ENCODE results near the gene SLC9A9.

The SLC9A9 gene

DNA sequence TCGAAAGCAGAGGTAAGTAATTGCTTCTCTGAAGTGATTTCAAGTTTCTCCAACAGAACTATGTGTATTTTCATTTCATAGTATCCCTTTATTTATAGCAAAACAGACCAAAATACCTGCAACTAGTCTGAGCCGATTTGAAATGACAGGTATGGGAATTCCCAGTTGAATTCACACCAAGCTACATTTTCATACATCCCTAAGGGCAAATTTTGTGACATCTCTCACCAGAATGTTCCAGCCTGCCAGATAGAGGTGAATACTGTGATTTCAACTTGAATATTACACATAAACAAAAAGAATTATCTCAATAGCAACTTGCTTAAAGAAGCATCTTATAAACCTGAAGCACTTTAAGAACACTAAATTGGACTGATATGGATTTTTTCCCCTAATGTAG lies 235.7 kb downstream of the SLC9A9 start:
- Histone ChIP-seq H3K27me3 (replicated peaks in 2 of 5; ENCODE audit: control insufficient read depth in 4 of 5, insufficient read depth in 5 of 5, low read length in 4 of 5) (no peaks in the 10 kb centered on the region), H3K27ac (ENCODE audit: insufficient read depth in 1 of 2, low read depth in 1 of 2, low read length in 2 of 2, poor library complexity in 1 of 2, severe bottlenecking in 2 of 2) (no peak overlapping the region), H3K4me3 (ENCODE audit: control insufficient read depth in 1 of 7, extremely low read depth in 1 of 7, insufficient read depth in 4 of 7, low read depth in 2 of 7, low read length in 6 of 7) (no peak overlapping the region), H3K36me3 (ENCODE audit: control insufficient read depth in 4 of 4, insufficient read depth in 4 of 4, low read length in 3 of 4) (no peaks in the 10 kb centered on the region), H3K9me3 (ENCODE audit: control extremely low read depth in 1 of 5, control insufficient read depth in 4 of 5, insufficient read depth in 2 of 5, low read depth in 1 of 5, low read length in 4 of 5) (no peaks in the 10 kb centered on the region), H3K4me1 (ENCODE audit: control extremely low read depth in 1 of 4, control insufficient read depth in 4 of 4, insufficient read depth in 4 of 4, low read length in 3 of 4) (no peaks in the 10 kb centered on the region)
- DNase-seq: no peak
- ChIA-PET CTCF (no interaction called here), POLR2A (no interaction called here)
- WGBS (ENCODE audit: insufficient coverage): no CpG with 5 or more reads among the region's 2 CpGs

DNA sequence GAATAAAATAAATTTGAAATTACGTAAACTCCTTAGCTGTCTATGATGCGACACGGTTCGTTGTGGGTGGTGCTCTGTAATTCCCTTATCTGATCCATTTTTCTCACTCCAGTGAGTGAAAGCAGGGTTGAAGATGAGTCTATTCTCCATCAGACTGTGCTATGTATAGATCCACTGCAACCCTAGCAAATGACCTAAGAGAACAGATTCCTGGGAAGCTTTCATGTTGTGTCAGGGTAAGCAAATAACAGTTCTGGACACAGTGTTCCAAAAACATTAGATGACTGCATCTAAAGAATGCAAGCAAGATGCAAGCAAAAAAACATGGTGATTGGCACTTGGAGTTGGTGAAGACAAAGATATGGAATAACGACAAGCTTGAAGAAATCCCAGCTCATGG lies 239.3 kb downstream of the SLC9A9 start:
- Histone ChIP-seq H3K4me3 (ENCODE audit: control insufficient read depth in 1 of 7, extremely low read depth in 1 of 7, insufficient read depth in 4 of 7, low read depth in 2 of 7, low read length in 6 of 7) (no peak overlapping the region), H3K36me3 (ENCODE audit: control insufficient read depth in 4 of 4, insufficient read depth in 4 of 4, low read length in 3 of 4) (no peaks in the 10 kb centered on the region), H3K9me3 (ENCODE audit: control extremely low read depth in 1 of 5, control insufficient read depth in 4 of 5, insufficient read depth in 2 of 5, low read depth in 1 of 5, low read length in 4 of 5) (no peaks in the 10 kb centered on the region), H3K27me3 (replicated peaks in 2 of 5; ENCODE audit: control insufficient read depth in 4 of 5, insufficient read depth in 5 of 5, low read length in 4 of 5) (no peaks in the 10 kb centered on the region), H3K4me1 (ENCODE audit: control extremely low read depth in 1 of 4, control insufficient read depth in 4 of 4, insufficient read depth in 4 of 4, low read length in 3 of 4) (no peaks in the 10 kb centered on the region), H3K27ac (ENCODE audit: insufficient read depth in 1 of 2, low read depth in 1 of 2, low read length in 2 of 2, poor library complexity in 1 of 2, severe bottlenecking in 2 of 2) (no peak overlapping the region)
- ChIA-PET CTCF (interaction anchor here (0.9 to 1.5 kb wide), 2 partner anchors 12 to 25 kb away, joined by 3 to 4 read pairs; no protein-coding TSS in a partner anchor), POLR2A (no interaction called here)
- no peak for DNase-seq
- 100% methylated on average over 3 of the region's 5 CpGs for WGBS (ENCODE audit: insufficient coverage)

DNA sequence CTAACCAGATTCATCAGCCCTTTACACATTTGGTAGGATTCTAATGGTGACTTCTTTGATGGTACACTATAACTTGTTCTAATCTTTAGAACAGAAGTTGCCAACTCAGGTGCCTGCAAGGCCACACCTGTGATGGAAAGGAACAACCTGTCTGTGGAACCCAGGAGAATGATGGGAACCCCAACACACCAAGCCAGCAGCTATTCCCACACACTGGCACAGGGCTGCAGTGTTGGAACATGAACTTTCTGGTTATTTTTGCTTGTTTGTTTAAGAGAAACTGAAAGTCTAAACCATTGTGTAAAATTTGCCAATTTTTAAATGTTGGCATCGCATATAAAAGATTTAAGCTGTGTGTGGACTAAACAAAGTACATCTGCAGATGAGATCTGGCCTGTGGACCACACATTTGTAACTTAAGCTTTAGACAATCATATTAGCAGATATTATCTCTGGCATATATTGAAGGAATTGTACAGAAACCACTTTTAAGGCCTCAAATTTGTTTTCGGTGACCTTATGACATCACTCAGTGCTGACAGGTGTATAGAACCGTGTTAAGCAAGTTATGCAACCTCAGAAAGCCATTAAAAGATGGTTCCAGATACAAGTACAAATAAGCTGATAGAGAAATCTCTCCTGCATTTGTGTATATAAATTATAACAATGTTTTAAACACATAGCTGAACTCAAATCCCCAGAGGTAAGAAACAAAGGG lies 242.9 kb downstream of the SLC9A9 start:
- POLR2A ChIA-PET: no interaction called here
- Histone ChIP-seq H3K27ac (ENCODE audit: insufficient read depth in 1 of 2, low read depth in 1 of 2, low read length in 2 of 2, poor library complexity in 1 of 2, severe bottlenecking in 2 of 2) (no peak overlapping the region), H3K36me3 (ENCODE audit: control insufficient read depth in 4 of 4, insufficient read depth in 4 of 4, low read length in 3 of 4) (no peaks in the 10 kb centered on the region), H3K27me3 (replicated peaks in 2 of 5; ENCODE audit: control insufficient read depth in 4 of 5, insufficient read depth in 5 of 5, low read length in 4 of 5) (no peaks in the 10 kb centered on the region), H3K9me3 (ENCODE audit: control extremely low read depth in 1 of 5, control insufficient read depth in 4 of 5, insufficient read depth in 2 of 5, low read depth in 1 of 5, low read length in 4 of 5) (no peaks in the 10 kb centered on the region), H3K4me3 (ENCODE audit: control insufficient read depth in 1 of 7, extremely low read depth in 1 of 7, insufficient read depth in 4 of 7, low read depth in 2 of 7, low read length in 6 of 7) (no peak overlapping the region), H3K4me1 (ENCODE audit: control extremely low read depth in 1 of 4, control insufficient read depth in 4 of 4, insufficient read depth in 4 of 4, low read length in 3 of 4) (peaks cover 0 to 19% (median 18%) of the 10 kb centered on the region in 4 experiments)
- DNase-seq: no peak
- CTCF ChIA-PET: interaction anchor here (1.2 to 1.4 kb wide), 2 partner anchors 11 to 39 kb away, joined by 3 read pairs; no protein-coding TSS in a partner anchor
- WGBS (ENCODE audit: insufficient coverage): 100% methylated on average over 1 of the region's 3 CpGs

DNA sequence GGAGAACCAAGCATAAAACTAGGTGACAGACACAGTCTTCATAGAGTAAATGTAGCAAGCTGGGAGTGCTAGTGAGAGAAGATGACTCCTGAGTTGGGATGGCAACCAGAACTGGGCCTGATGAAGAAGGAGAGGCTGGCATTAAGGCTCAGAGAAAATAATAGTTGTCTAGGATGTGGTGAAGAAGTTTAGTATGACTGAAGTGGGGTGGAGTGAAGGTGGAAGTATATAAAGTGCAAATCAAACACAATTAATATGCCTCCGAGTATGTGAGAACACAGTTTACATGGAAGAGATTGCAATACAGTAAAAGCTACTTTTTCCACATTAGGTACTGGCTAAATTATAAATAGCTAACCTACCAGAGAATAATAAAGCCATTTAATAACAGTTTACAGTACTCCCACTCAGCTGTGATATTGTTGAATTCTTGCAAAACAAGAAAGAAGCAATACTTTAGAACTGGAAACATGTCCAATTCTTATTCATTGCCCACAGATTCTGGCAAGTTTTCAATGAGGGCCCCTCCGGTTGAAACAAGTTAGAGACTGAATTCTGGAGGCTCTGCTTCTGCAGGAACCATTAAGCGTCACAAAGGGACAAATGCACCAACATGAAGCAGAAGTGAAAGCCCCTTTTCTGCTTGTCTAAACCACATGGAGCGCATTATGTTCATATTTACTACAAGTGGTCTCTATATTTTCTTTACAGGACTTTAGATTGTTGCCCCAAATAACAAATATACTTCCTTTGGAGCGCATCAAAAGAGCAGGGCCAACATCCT lies 243.7 kb downstream of the SLC9A9 start:
- H3K27me3 ChIP-seq (replicated peaks in 2 of 5; ENCODE audit: control insufficient read depth in 4 of 5, insufficient read depth in 5 of 5, low read length in 4 of 5): no peaks in the 10 kb centered on the region
- H3K27ac ChIP-seq (ENCODE audit: insufficient read depth in 1 of 2, low read depth in 1 of 2, low read length in 2 of 2, poor library complexity in 1 of 2, severe bottlenecking in 2 of 2): no peak overlapping the region
- CTCF ChIA-PET: interaction anchor here (1.2 to 1.4 kb wide), 2 partner anchors 12 to 40 kb away, joined by 3 read pairs; no protein-coding TSS in a partner anchor
- WGBS (ENCODE audit: insufficient coverage): 93% methylated on average over 3 of the region's 5 CpGs
- POLR2A ChIA-PET: no interaction called here
- no peak for DNase-seq
- no peaks in the 10 kb centered on the region for H3K36me3 ChIP-seq (ENCODE audit: control insufficient read depth in 4 of 4, insufficient read depth in 4 of 4, low read length in 3 of 4)
- no peak overlapping the region for H3K4me3 ChIP-seq (ENCODE audit: control insufficient read depth in 1 of 7, extremely low read depth in 1 of 7, insufficient read depth in 4 of 7, low read depth in 2 of 7, low read length in 6 of 7)
- H3K4me1 ChIP-seq (ENCODE audit: control extremely low read depth in 1 of 4, control insufficient read depth in 4 of 4, insufficient read depth in 4 of 4, low read length in 3 of 4): peaks cover 0 to 20% (median 18%) of the 10 kb centered on the region in 4 experiments
- H3K9me3 ChIP-seq (ENCODE audit: control extremely low read depth in 1 of 5, control insufficient read depth in 4 of 5, insufficient read depth in 2 of 5, low read depth in 1 of 5, low read length in 4 of 5): no peaks in the 10 kb centered on the region

DNA sequence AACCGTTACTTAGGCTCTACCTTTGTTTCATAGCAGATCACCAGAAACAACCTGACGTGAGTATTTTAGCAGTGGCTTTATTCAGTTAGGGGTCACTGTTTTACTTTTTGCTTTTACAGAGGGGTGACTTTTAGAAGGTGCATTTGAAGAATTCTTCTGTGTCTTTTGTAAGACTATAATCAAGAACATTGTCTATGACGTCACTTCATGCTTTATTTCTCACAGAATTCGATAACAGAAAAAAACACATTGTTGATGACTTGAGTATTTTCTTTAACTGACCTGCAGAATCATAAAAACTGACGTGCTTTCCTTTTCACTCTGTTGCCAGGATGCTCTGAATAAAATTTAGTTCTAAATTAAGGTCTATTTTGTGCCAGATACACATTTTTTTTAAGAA lies 244.5 kb downstream of the SLC9A9 start:
- Histone ChIP-seq H3K9me3 (ENCODE audit: control extremely low read depth in 1 of 5, control insufficient read depth in 4 of 5, insufficient read depth in 2 of 5, low read depth in 1 of 5, low read length in 4 of 5) (no peaks in the 10 kb centered on the region), H3K27me3 (replicated peaks in 2 of 5; ENCODE audit: control insufficient read depth in 4 of 5, insufficient read depth in 5 of 5, low read length in 4 of 5) (no peaks in the 10 kb centered on the region), H3K27ac (ENCODE audit: insufficient read depth in 1 of 2, low read depth in 1 of 2, low read length in 2 of 2, poor library complexity in 1 of 2, severe bottlenecking in 2 of 2) (no peak overlapping the region), H3K36me3 (ENCODE audit: control insufficient read depth in 4 of 4, insufficient read depth in 4 of 4, low read length in 3 of 4) (no peaks in the 10 kb centered on the region), H3K4me3 (ENCODE audit: control insufficient read depth in 1 of 7, extremely low read depth in 1 of 7, insufficient read depth in 4 of 7, low read depth in 2 of 7, low read length in 6 of 7) (no peak overlapping the region), H3K4me1 (ENCODE audit: control extremely low read depth in 1 of 4, control insufficient read depth in 4 of 4, insufficient read depth in 4 of 4, low read length in 3 of 4) (peaks cover 0 to 20% (median 19%) of the 10 kb centered on the region in 4 experiments)
- ChIA-PET CTCF (no interaction called here), POLR2A (no interaction called here)
- WGBS (ENCODE audit: insufficient coverage): 90% methylated on average over 3 of the region's 5 CpGs
- DNase-seq: no peak

DNA sequence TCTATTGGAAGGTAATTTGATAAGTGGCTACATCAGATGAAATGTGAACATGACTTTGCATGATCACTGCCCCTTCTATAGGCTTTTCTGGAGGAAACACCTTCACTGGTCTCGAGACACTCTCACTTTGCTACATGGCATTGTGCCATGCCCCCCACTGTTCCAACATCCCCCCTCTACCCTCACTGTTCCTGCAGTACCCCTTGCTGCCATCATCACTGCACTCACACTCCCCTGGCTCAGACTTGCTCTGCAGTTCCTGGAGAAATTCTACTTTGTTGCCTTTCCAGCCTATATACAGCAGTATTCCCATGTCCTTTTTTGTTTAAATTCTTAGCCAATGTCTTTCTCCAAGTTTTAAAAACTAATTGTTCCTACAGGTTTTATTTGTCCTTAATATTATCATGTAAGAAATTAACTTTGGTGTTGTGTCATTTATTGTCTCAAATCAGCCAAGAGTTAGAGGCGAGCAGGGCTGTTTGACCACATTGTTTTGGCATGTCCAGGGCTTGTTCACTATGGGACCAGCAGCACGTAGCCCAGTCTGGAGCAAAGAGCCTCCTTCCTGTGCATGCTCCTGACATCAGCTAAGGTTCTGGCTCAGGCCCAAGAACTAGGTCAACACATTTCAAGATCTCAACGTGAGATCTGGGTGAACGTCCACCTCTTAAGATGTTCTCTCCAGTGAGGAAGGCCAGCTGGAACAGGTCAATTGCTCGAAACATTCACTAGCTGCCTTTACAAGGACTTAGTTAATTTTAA lies 246.4 kb downstream of the SLC9A9 start:
- 22% methylated on average over 5 of the region's 6 CpGs for WGBS (ENCODE audit: insufficient coverage)
- ChIA-PET POLR2A (no interaction called here), CTCF (interaction anchor here (0.9 to 1.0 kb wide), 2 partner anchors 37 to 96 kb away, joined by 3 read pairs; no protein-coding TSS in a partner anchor)
- H3K4me3 ChIP-seq (ENCODE audit: control insufficient read depth in 1 of 7, extremely low read depth in 1 of 7, insufficient read depth in 4 of 7, low read depth in 2 of 7, low read length in 6 of 7): peak overlapping the region in 2 of 7 experiments; percentile 7 to 48
- peaks cover 0 to 22% (median 19%) of the 10 kb centered on the region in 4 experiments for H3K4me1 ChIP-seq (ENCODE audit: control extremely low read depth in 1 of 4, control insufficient read depth in 4 of 4, insufficient read depth in 4 of 4, low read length in 3 of 4)
- H3K9me3 ChIP-seq (ENCODE audit: control extremely low read depth in 1 of 5, control insufficient read depth in 4 of 5, insufficient read depth in 2 of 5, low read depth in 1 of 5, low read length in 4 of 5): no peaks in the 10 kb centered on the region
- peak; percentile 28 to 87 (median 81) for DNase-seq
- no peaks in the 10 kb centered on the region for H3K27me3 ChIP-seq (replicated peaks in 2 of 5; ENCODE audit: control insufficient read depth in 4 of 5, insufficient read depth in 5 of 5, low read length in 4 of 5)
- H3K27ac ChIP-seq (ENCODE audit: insufficient read depth in 1 of 2, low read depth in 1 of 2, low read length in 2 of 2, poor library complexity in 1 of 2, severe bottlenecking in 2 of 2): peak overlapping the region in 1 of 2 experiments; percentile 46
- no peaks in the 10 kb centered on the region for H3K36me3 ChIP-seq (ENCODE audit: control insufficient read depth in 4 of 4, insufficient read depth in 4 of 4, low read length in 3 of 4)

Measured in common myeloid progenitor, CD34-positive (primary cell).